ENCODE results near the gene UIMC1.

DNA sequence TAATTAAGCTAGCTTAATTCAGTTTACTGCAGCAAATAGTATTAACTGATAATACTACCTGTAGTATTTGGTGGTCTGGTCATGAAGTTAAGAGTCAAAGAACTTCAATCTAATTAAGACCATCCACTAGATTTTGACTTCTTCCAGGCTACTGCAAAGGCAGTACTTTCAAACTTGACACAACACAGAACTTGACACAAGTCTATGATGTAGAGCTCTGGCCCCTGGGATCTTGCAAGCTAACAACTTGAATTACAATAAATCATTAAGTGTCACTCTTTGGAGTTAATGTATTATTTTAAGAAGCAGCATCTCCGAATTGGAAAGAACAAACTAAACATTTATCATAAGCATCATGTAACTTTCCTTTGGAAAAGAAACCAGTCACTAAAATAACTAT lies 40.9 kb downstream of the UIMC1 start:
- TF ChIP-seq EP300 (IDR thresholded peaks at IDR 0.05; ENCODE audit: borderline replicate concordance in 1 of 2, low read depth in 1 of 2, low read length in 1 of 2): no peak
- TF ChIP-seq, protein P1, sequence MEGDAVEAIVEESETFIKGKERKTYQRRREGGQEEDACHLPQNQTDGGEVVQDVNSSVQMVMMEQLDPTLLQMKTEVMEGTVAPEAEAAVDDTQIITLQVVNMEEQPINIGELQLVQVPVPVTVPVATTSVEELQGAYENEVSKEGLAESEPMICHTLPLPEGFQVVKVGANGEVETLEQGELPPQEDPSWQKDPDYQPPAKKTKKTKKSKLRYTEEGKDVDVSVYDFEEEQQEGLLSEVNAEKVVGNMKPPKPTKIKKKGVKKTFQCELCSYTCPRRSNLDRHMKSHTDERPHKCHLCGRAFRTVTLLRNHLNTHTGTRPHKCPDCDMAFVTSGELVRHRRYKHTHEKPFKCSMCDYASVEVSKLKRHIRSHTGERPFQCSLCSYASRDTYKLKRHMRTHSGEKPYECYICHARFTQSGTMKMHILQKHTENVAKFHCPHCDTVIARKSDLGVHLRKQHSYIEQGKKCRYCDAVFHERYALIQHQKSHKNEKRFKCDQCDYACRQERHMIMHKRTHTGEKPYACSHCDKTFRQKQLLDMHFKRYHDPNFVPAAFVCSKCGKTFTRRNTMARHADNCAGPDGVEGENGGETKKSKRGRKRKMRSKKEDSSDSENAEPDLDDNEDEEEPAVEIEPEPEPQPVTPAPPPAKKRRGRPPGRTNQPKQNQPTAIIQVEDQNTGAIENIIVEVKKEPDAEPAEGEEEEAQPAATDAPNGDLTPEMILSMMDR (IDR thresholded peaks at IDR 0.05): no peak
- TF ChIP-seq POLR2AphosphoS5 (IDR thresholded peaks at IDR 0.05; ENCODE audit: low read depth, low read length): no peak
- TF ChIP-seq, protein P2, sequence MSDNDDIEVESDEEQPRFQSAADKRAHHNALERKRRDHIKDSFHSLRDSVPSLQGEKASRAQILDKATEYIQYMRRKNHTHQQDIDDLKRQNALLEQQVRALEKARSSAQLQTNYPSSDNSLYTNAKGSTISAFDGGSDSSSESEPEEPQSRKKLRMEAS (IDR thresholded peaks at IDR 0.05; ENCODE audit: low read depth): no peak
- TF ChIP-seq RCOR1 (IDR thresholded peaks at IDR 0.05; ENCODE audit: low read length): no peak
- no peak for TF ChIP-seq YY1 (IDR thresholded peaks at IDR 0.05; ENCODE audit: low read depth)
- no peak for TF ChIP-seq SIN3A (IDR thresholded peaks at IDR 0.05; ENCODE audit: borderline replicate concordance, low read depth, low read length)
- TF ChIP-seq, protein P3, sequence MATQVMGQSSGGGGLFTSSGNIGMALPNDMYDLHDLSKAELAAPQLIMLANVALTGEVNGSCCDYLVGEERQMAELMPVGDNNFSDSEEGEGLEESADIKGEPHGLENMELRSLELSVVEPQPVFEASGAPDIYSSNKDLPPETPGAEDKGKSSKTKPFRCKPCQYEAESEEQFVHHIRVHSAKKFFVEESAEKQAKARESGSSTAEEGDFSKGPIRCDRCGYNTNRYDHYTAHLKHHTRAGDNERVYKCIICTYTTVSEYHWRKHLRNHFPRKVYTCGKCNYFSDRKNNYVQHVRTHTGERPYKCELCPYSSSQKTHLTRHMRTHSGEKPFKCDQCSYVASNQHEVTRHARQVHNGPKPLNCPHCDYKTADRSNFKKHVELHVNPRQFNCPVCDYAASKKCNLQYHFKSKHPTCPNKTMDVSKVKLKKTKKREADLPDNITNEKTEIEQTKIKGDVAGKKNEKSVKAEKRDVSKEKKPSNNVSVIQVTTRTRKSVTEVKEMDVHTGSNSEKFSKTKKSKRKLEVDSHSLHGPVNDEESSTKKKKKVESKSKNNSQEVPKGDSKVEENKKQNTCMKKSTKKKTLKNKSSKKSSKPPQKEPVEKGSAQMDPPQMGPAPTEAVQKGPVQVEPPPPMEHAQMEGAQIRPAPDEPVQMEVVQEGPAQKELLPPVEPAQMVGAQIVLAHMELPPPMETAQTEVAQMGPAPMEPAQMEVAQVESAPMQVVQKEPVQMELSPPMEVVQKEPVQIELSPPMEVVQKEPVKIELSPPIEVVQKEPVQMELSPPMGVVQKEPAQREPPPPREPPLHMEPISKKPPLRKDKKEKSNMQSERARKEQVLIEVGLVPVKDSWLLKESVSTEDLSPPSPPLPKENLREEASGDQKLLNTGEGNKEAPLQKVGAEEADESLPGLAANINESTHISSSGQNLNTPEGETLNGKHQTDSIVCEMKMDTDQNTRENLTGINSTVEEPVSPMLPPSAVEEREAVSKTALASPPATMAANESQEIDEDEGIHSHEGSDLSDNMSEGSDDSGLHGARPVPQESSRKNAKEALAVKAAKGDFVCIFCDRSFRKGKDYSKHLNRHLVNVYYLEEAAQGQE (IDR thresholded peaks at IDR 0.05; ENCODE audit: low read depth, low read length): no peak
- no peak for TF ChIP-seq MXI1 (IDR thresholded peaks at IDR 0.05; ENCODE audit: low read depth, low read length)
- no peak for TF ChIP-seq NFIC (IDR thresholded peaks at IDR 0.05; ENCODE audit: borderline replicate concordance)
- no peak for TF ChIP-seq TAF1 (IDR thresholded peaks at IDR 0.05; ENCODE audit: borderline replicate concordance, low read depth, low read length)
- TF ChIP-seq NRF1 (IDR thresholded peaks at IDR 0.05; ENCODE audit: low read depth, low read length): no peak
